Lower leg skin (tissue), 3 donors: ENCODE measurements around the gene FAM174C.

Experiments used
- CTCF ChIP-seq, 3 donors: fragments of 450-650 bp; IDR thresholded peaks; one replicate each; pipeline ENCODE4 v1.5.1; 2016; ENCODE audit warnings: antibody characterized with exemption in 3 of 3, mild to moderate bottlenecking in 3 of 3, moderate library complexity in 2 of 3
- POLR2A ChIP-seq, 2 donors: fragments of 450-650 bp; IDR thresholded peaks; one replicate each; pipeline ENCODE4 v1.6.1; 2016 to 2017; ENCODE audit warnings: antibody characterized with exemption in 2 of 2, mild to moderate bottlenecking in 1 of 2, moderate library complexity in 1 of 2

- TF ChIP-seq CTCF (IDR thresholded peaks at IDR 0.05): no peak
- no peak for TF ChIP-seq POLR2A (IDR thresholded peaks at IDR 0.05)
Measured at GRCh38 chr19:1299801-1300200, 24.5 kb downstream of the FAM174C start.
